HTR-8/SVneo (cell line): ENCODE results near the gene MYO3B.
"Not testable (repeated sequence)": the region's sequence is repeated elsewhere in the genome, so short reads cannot be mapped to it uniquely, and the experiment has no call there.

ENCODE experiments used
- DNase-seq: peaks from one replicate; pipeline ENCODE4 v3.0.0; 2011; ENCODE audit warnings: low spot score, mixed read lengths; ENCODE audit not compliant: insufficient read length
- FAIRE-seq: peaks from 2 replicates; lab custom pipeline; 2011; peaks lifted over from hg19 to GRCh38; lab: Jason Lieb, UNC

Gene MYO3B

GRCh38 chr2:170454471-170455372 is 276.8 kb downstream of the MYO3B start:
- FAIRE-seq (no peak), DNase-seq (no peak)

- FAIRE-seq (no peak), DNase-seq (no peak)
Measured at GRCh38 chr2:170455617-170456426, 277.9 kb downstream of the MYO3B start.

GRCh38 chr2:170456914-170457313 is 279.0 kb downstream of the MYO3B start:
- FAIRE-seq: no peak
- no peak for DNase-seq

GRCh38 chr2:170457742-170458141 is 279.8 kb downstream of the MYO3B start:
- no peak for DNase-seq
- no peak for FAIRE-seq

- DNase-seq (no peak), FAIRE-seq (no peak)
Measured at GRCh38 chr2:170461889-170462288, 283.9 kb downstream of the MYO3B start.

- DNase-seq (no peak), FAIRE-seq (no peak)
Measured at GRCh38 chr2:170462433-170463205, 284.7 kb downstream of the MYO3B start.

- FAIRE-seq: no peak
- no peak for DNase-seq
Measured at GRCh38 chr2:170463206-170463537, 285.2 kb downstream of the MYO3B start.

- FAIRE-seq: no peak
- no peak for DNase-seq
Measured at GRCh38 chr2:170464268-170464667, 286.3 kb downstream of the MYO3B start.

- DNase-seq (no peak), FAIRE-seq (no peak)
Measured at GRCh38 chr2:170465241-170465640, 287.3 kb downstream of the MYO3B start.

GRCh38 chr2:170466632-170467031 is 288.7 kb downstream of the MYO3B start:
- FAIRE-seq: no peak

GRCh38 chr2:170467568-170468422 is 289.8 kb downstream of the MYO3B start:
- FAIRE-seq: no peak
- no peak for DNase-seq

More at GRCh38 chr2:170466632-170467031, 288.7 kb downstream of the MYO3B start:
- DNase-seq: no peak

GRCh38 chr2:170468557-170468956 is 290.6 kb downstream of the MYO3B start:
- FAIRE-seq (no peak), DNase-seq (no peak)

GRCh38 chr2:170472498-170472897 is 294.6 kb downstream of the MYO3B start:
- not testable (repeated sequence) for FAIRE-seq

GRCh38 chr2:170475878-170476277 is 297.9 kb downstream of the MYO3B start:
- FAIRE-seq (no peak), DNase-seq (no peak)

More at GRCh38 chr2:170472498-170472897, 294.6 kb downstream of the MYO3B start:
- not testable (repeated sequence) for DNase-seq

GRCh38 chr2:170477630-170478029 is 299.7 kb downstream of the MYO3B start:
- FAIRE-seq (no peak), DNase-seq (no peak)

GRCh38 chr2:170481201-170481600 is 303.3 kb downstream of the MYO3B start:
- DNase-seq (no peak), FAIRE-seq (no peak)

- no peak for FAIRE-seq
- DNase-seq: no peak
Measured at GRCh38 chr2:170484552-170484951, 306.6 kb downstream of the MYO3B start.

- FAIRE-seq: no peak
Measured at GRCh38 chr2:170485254-170486026, 307.5 kb downstream of the MYO3B start.

GRCh38 chr2:170486730-170487129 is 308.8 kb downstream of the MYO3B start:
- FAIRE-seq: no peak
- no peak for DNase-seq

More at GRCh38 chr2:170485254-170486026, 307.5 kb downstream of the MYO3B start:
- no peak for DNase-seq
